AG09309 (cell line): Measurements from ENCODE around the gene NOTO.

Experiments used
- DNase-seq: peaks from one replicate; pipeline ENCODE4 v3.0.0-alpha.2; 2010; ENCODE audit warnings: low read depth
- H3K4me3 ChIP-seq: 2 replicates; pipeline ENCODE4 v1.5.1; 2011; ENCODE audit warnings: mild to moderate bottlenecking, low read depth, low read length, moderate library complexity; ENCODE audit not compliant: control insufficient read depth
- TF ChIP-seq, protein P1 (sequence below): IDR thresholded peaks from 2 replicates; pipeline ENCODE4 v1.5.1; 2011; ENCODE audit warnings: mild to moderate bottlenecking, low read depth, low read length, inconsistent platforms; ENCODE audit not compliant: insufficient read depth, control insufficient read depth; ENCODE audit errors: missing control alignments

The NOTO gene

DNA sequence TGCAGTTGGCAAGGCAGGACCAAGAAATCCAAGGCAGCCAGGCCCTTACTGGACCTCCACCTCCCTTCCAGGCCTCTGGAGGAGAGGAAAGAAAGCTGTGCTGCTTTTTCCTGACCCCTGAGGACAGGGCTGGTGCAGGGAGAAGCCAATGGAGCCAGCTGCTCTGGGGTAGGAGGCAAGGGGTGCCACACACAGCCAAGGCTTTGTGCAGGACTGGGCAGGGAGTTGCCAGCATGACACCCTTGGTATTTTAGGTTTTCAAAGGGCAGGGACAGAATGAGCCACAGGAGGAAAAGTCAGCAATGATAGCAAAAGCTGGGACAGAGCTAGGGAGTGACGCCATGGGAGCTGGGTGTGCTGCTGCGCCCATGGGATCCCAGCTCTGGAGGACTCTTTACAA lies 54.6 kb downstream of the NOTO start:
- DNase-seq, result no peak
- H3K4me3 ChIP-seq, result no peak overlapping the region
- TF ChIP-seq, protein P1, sequence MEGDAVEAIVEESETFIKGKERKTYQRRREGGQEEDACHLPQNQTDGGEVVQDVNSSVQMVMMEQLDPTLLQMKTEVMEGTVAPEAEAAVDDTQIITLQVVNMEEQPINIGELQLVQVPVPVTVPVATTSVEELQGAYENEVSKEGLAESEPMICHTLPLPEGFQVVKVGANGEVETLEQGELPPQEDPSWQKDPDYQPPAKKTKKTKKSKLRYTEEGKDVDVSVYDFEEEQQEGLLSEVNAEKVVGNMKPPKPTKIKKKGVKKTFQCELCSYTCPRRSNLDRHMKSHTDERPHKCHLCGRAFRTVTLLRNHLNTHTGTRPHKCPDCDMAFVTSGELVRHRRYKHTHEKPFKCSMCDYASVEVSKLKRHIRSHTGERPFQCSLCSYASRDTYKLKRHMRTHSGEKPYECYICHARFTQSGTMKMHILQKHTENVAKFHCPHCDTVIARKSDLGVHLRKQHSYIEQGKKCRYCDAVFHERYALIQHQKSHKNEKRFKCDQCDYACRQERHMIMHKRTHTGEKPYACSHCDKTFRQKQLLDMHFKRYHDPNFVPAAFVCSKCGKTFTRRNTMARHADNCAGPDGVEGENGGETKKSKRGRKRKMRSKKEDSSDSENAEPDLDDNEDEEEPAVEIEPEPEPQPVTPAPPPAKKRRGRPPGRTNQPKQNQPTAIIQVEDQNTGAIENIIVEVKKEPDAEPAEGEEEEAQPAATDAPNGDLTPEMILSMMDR, result no peak

DNA sequence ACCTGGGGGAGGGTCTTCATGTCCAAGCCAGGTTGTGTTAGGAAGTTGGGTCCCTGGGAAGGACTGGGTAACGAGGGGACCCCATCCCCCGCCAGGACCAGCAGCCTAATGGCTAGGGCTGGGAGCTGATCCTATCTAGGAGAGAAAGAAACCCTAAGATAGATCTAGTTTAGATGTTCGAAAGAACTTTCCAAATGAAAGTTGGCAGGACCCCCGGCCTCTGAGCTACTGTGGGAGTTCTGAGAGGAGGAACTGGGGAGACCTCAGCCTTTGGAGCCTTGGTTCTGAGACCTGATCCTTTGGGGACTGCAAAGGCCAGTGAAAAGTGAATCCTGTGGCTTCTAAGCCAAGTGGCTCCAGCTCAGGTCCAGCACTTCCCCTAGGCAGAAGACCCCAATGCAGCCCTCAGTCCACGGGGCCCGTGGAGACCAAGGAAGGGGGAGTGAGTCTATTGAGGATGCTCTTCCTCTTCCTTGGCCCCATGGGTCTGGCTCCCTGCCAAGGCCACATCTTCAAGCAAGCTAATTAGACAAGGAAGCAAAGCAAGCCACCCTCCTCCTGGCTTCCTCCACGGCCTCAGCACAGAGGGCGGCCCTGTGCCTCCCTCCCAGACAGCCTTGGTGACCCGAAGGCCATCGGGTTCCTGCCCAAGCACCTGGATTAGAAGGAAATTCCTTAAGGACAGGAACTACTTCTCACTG lies 55.2 kb downstream of the NOTO start:
- TF ChIP-seq, protein P1, result no peak
- DNase-seq, result no peak
- H3K4me3 ChIP-seq, result no peak overlapping the region

DNA sequence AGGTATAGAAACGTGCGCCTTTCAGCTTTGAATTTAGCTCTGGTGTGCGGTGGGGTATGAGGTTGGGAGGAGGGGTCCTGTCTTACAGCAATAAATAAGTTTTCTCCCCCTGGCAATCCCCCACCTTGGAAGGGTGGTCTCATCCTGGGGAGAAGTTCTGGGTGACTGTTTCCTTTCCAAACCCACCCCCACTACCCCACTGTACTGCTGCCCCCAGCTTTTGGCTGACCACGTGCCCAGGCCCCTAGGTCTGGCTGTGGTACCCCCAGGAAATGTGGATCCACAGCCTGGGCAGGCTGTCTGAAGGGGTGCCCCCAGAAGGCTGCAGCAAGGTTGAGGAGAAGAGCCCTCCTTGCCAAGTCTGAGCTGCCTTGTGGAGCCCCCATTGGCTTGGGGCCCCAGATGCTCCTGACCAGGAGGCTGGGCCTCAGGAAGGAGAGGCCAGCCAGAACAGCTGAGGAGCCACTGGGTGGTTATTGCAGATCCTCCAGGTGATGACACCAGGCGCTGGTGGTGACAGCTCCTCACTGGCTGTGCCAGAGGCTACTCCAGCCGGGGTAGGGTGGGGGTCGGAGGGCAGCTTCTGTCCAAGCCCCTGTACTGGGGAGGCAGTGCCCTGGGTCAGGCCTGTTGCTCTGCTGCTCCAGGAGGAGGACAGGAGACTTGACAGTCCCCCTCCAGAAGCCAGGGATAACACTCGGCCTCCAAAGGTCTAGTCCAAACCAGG lies 56.0 kb downstream of the NOTO start:
- no peak overlapping the region for H3K4me3 ChIP-seq
- TF ChIP-seq, protein P1, result no peak
- no peak for DNase-seq

DNA sequence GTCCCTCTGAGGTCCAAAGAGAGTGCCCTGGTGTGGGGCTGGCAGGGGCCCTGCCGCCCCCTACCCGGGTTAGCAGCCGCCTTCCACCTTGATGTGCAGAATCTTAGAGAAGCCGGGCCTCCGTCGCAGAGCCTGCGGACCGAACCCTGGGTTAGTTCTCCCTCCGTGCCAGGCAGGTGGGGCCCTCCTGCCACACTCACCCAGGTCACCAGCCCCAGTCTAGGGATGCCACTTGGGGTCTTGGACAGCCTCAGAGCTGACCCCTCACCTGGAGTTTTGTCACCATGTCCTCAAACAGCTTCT lies 56.5 kb downstream of the NOTO start:
- no peak for DNase-seq
- TF ChIP-seq, protein P1, result no peak
- no peak overlapping the region for H3K4me3 ChIP-seq

DNA sequence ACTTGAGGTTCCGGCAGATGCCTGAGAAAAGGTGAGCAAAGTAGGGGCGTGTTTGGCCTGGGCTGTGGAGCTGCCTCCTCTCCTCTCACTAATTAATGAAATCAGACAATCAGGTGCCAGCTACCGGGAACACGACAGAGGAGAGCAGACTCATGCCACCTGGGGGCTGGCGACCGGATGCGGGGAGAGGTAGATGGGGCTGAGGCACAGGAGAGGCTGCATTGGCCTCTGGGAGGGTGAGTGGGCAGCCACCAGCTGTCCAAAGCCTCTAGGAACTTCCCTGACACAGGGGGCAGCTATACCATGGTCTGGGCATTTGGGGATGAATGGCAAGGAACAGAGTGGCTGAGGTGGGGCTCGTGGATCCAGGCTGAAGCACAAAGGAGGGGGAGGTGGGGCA lies 56.9 kb downstream of the NOTO start:
- TF ChIP-seq, protein P1, result no peak
- no peak overlapping the region for H3K4me3 ChIP-seq
- DNase-seq, result no peak

DNA sequence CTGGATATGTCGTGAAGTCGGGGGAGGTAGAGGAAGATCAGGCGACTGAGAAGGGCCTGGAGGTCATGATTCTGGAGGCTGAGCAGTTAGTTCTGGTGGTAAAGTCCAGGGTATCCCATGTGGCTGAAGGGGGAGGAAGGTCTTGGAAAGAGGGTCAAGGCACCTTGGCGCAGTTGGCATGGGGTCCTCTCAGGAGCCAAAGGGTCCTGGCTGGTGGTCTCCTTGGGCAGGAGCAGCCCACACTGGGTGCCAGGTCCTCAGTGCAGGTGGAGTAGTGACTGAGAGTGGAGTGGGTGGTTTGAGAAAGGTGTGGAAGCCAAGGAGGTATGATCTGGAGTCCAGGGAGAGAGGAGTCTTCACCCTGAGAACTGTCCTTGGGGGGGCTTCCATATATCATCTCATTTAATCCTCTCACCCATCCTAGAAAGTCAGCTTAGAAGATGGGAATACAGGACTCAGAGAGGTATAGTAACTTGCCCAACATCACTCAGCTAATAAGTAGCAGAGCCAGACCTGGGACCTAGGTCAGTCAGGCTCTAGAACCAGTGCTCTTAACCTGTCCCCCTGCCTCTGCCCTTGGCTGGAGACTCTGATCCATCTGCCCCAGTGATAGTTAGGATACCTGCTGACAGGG lies 57.4 kb downstream of the NOTO start:
- TF ChIP-seq, protein P1, result no peak
- H3K4me3 ChIP-seq, result no peak overlapping the region
- DNase-seq, result no peak
